Myocyte (in vitro differentiated cells): Measurements from ENCODE around the gene CABP4. TPM values are rescaled to one million over a fixed set of nuclear protein-coding genes. Genes with fewer than 3 reads are reported as not detected.

Experiments
- DNase-seq: peaks from one replicate; pipeline ENCODE4 v3.0.0-alpha.2; 2012; ENCODE audit warnings: low read depth
- polyA plus RNA-seq: library from polyadenylated mRNA; unstranded; fragments of >200 nt; gene quantifications from one replicate; pipeline ENCODE4 v1.2.1, GENCODE V29; 2012; ENCODE audit warnings: missing spikeins
- total RNA-seq: library from RNA; depleted of rRNA; stranded (reverse); fragments of >200 nt; gene quantifications from 2 replicates; pipeline ENCODE4 v1.2.3, GENCODE V29; 2014

Gene CABP4
- total RNA-seq = 1.7 and 4.9 TPM in 2 replicates
- 2.1 TPM for polyA plus RNA-seq

GRCh38 chr11:67455054-67455453 is at the start of gene CABP4:
Gene CABP4 (plus strand): TSS chr11:67455354. CDS start chr11:67455424, 70 bp downstream.
- DNase-seq = no peak

- no peak for DNase-seq
Measured at GRCh38 chr11:67405688-67406339, 49.3 kb upstream of the CABP4 start.

- no peak for DNase-seq
Measured at GRCh38 chr11:67406420-67406968, 48.7 kb upstream of the CABP4 start.

GRCh38 chr11:67406969-67407687 is 48.0 kb upstream of the CABP4 start:
- DNase-seq = peak; percentile 49

GRCh38 chr11:67407688-67408163 is 47.4 kb upstream of the CABP4 start:
- DNase-seq = no peak

- no peak for DNase-seq
Measured at GRCh38 chr11:67408437-67409200, 46.5 kb upstream of the CABP4 start.

DNA sequence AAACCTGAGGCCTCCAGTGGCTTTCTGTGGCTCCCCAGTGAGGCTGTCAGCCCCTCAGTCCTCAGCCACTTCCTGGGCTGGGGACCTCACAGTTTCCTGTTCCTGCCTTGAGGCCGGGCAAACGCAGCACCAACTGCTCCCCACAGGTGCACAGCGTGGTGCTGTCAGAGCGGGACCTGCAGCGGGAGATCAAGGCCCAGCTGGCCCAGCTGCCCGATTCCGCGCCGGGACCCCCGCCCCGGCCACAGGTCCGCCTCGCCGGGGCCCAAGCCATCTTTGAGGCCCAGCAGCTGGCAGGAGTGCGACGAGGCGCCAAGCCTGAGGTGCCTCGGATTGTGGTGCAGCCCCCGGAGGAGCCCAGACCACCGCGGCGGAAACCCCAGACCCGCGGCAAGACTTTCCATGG is 45.9 kb upstream of the CABP4 start:
- DNase-seq = no peak

- DNase-seq = no peak
Measured at GRCh38 chr11:67409781-67410368, 45.3 kb upstream of the CABP4 start.

GRCh38 chr11:67410369-67410831 is 44.8 kb upstream of the CABP4 start:
- no peak for DNase-seq

DNA sequence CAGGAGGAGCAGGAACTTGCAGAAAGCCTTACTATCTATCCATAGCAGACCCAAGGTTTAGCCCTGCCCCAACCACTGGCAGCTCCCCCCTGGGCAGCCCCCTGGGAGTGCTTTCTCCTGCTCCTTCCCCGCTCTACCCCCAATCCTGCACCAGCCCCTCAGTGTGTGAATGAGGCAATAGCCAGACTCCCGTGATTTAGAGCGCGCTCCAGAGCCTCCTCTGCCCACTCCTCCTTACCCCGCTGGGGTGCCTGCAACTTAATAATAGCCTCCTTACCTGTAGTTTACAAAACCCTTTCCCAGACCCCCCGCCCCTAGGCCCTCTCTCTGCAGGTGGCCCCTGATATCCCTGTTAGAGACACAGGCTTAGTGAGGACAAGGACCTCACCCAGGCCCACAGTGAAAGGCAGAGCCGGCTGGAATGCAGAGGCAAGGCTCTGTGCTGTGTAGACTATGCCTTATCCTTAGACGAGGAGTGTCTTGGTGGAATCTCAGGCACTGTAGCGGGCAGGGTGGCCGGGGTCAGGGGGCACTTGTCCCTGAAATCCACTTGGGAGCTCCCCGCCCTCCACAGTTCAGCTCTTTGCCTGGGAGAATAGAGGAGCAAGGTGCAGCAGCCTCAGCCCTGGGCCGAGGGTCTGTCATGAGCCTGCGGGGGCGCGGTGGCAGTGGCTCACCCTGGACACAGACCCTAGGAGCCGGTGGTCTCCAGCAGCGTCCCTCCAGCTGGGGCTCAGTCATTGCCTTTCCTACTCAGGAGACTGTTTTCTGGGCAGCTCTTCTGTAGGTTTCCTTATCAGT is 44.0 kb upstream of the CABP4 start:
- DNase-seq = no peak

- DNase-seq = no peak
Measured at GRCh38 chr11:67411785-67412152, 43.4 kb upstream of the CABP4 start.

DNA sequence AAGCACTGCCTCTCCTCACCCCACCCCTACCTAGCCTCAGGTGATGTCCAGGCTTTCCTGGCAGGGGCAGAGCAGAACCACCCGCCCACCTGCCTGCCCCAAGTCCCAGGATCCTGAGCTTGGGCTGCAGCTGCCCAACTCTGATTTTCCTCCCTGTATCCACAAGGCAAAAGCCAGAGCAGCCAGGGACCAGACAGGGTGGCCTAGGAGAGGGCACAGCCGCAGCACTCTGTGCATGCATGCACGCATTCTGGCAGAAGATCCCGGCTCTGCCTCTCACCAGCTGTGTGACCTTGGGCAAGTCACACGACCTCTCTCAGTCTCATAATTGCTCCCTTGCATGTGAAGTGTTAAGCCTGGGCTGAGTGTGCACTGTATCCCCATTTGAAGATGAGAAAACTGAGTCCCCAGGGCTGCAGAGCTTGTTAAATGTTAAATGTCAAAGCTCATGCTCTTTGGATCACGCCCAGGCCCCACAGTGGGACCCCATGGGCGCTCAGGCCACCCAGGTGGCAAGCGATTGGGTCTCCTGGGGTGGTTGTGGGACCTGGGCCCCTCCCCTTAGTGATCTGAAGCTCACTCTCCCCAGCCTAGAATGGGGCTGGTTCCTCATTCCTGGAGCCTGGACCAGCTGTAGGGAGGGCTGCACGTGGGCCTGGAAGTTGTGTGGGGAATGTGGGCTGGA is 42.5 kb upstream of the CABP4 start:
- DNase-seq = no peak

GRCh38 chr11:67413266-67413849 is 41.8 kb upstream of the CABP4 start:
- DNase-seq = no peak

GRCh38 chr11:67415501-67416304 is 39.5 kb upstream of the CABP4 start, which contains the start of gene CARNS1:
Gene CARNS1 (plus strand): TSS chr11:67415678. CDS start chr11:67416200, 522 bp downstream.
- peak; percentile 50 for DNase-seq

DNA sequence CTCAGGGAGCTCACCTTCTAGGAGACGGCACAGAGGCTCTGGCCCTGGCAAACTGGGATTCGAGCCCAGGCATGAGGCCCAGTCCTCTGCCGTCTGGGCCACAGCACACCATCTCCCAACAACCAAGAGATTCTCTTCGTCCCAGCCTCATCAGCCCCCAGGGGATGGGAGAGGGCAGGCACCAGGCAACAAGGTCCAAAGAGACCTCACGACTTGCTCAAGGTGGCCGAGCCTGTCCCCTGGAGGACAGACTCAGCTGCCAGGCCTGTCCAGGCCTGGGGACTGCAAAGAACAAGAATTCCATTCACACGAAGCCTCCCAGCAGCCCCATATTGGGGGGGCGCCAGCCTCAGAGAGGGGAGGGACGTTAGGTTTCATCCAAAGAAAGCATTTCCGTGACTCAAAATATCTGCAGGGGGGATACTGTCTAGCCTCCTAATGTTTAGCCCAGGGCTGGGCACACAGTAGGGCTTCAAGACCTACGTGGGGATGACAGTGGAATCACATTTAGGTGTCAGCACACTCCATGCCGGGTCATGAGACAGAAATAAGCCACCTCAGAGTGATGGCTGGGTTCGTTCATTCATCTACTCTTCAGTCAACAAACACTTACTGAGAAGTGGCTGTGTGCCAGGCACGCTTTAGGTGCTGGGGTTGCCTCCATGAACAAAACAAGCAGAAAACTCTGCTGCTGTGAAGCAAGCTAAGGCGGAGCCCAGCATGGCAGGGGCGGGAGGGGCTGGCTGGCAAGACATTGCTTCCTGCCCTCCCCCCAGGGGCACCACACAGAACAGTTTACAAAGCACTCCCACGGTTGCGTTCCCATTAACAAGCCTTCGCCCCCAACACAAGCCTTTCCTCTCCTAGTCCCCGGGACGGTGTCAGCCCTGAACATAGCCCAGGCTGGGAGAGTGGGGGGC is 38.5 kb upstream of the CABP4 start:
- DNase-seq = peak; percentile 60

DNA sequence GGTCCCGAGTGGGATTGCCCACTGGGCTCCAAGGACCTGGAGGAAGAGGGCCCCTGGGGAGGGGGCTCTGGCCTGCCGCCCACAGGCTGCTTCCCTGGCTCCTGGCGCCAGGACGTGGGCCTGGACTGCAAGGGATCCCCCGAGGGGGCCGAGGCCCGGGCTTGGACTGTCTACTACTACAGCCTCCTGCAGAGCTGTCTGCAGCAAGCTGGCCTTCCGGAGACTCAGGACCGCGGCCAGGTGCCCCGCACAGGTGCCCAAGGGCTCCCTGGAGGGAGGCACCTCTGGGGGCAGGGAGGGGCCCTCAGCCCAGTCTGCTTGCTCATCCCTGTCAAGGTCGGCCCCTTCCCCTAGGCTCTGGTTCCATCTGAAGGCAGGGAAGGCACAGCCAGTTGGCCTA is 37.7 kb upstream of the CABP4 start:
- no peak for DNase-seq
